KOPT-K1 (cell line): ENCODE data around the gene PEX6.

Experiments used
- H3K27ac ChIP-seq: fragments of 200-600 bp; sonication (generic); 2 replicates; pipeline ENCODE4 v1.5.1; 2016; ENCODE audit warnings: antibody characterized with exemption, mild to moderate bottlenecking, low read depth, low read length; ENCODE audit not compliant: poor library complexity, severe bottlenecking
- H3K36me3 ChIP-seq: fragments of 200-600 bp; sonication (generic); 2 replicates; pipeline ENCODE4 v1.5.1; 2017; ENCODE audit warnings: antibody characterized with exemption, mild to moderate bottlenecking, low read length, moderate library complexity; ENCODE audit not compliant: insufficient read depth
- H3K9me3 ChIP-seq: fragments of 200-600 bp; sonication (generic); 2 replicates; pipeline ENCODE4 v1.5.1; 2017; ENCODE audit warnings: antibody characterized with exemption, low read length, mild to moderate bottlenecking; ENCODE audit not compliant: insufficient read depth, poor library complexity, severe bottlenecking

The PEX6 gene

GRCh38 chr6:42978839-42979522 lies at the start of gene PEX6:
Gene PEX6 (minus strand): TSS chr6:42979181. CDS start chr6:42979150, 31 bp downstream.
- Histone ChIP-seq H3K9me3 (no peaks in the 10 kb centered on the region), H3K36me3 (peaks cover 14% of the 10 kb centered on the region), H3K27ac (peak within 1 kb of the TSS; percentile 90)

- Histone ChIP-seq H3K9me3 (no peaks in the 10 kb centered on the region), H3K27ac (no peak overlapping the region), H3K36me3 (peaks cover 83% of the 10 kb centered on the region)
Observed at GRCh38 chr6:43026365-43026764, 47.4 kb upstream of the PEX6 start.

GRCh38 chr6:43024436-43024835 lies 45.5 kb upstream of the PEX6 start:
- no peak overlapping the region for H3K27ac ChIP-seq
- H3K36me3 ChIP-seq, result peaks cover 80% of the 10 kb centered on the region
- H3K9me3 ChIP-seq, result no peaks in the 10 kb centered on the region

- Histone ChIP-seq H3K9me3 (no peaks in the 10 kb centered on the region), H3K36me3 (peaks cover 77% of the 10 kb centered on the region), H3K27ac (peak within 1 kb of the TSS; percentile 84)
Observed at GRCh38 chr6:43021270-43022047, 42.5 kb upstream of the PEX6 start, which contains the start of gene RRP36. Gene RRP36 (plus strand): TSS chr6:43021623. CDS start chr6:43021655, 32 bp downstream.

- Histone ChIP-seq H3K9me3 (no peaks in the 10 kb centered on the region), H3K27ac (peak overlapping the region; percentile 84), H3K36me3 (peaks cover 75% of the 10 kb centered on the region)
Observed at GRCh38 chr6:43020847-43021246, 41.9 kb upstream of the PEX6 start.

GRCh38 chr6:43020052-43020705 lies 41.2 kb upstream of the PEX6 start:
- Histone ChIP-seq H3K36me3 (peaks cover 68% of the 10 kb centered on the region), H3K9me3 (no peaks in the 10 kb centered on the region), H3K27ac (no peak overlapping the region)

- H3K27ac ChIP-seq, result no peak overlapping the region
- H3K36me3 ChIP-seq, result peaks cover 58% of the 10 kb centered on the region
- H3K9me3 ChIP-seq, result no peaks in the 10 kb centered on the region
Observed at GRCh38 chr6:43019152-43019551, 40.2 kb upstream of the PEX6 start.

GRCh38 chr6:43016943-43017334 lies 38.0 kb upstream of the PEX6 start:
- Histone ChIP-seq H3K27ac (no peak overlapping the region), H3K36me3 (peaks cover 53% of the 10 kb centered on the region), H3K9me3 (no peaks in the 10 kb centered on the region)

- Histone ChIP-seq H3K27ac (no peak overlapping the region), H3K9me3 (no peaks in the 10 kb centered on the region), H3K36me3 (peaks cover 59% of the 10 kb centered on the region)
Observed at GRCh38 chr6:43016176-43016942, 37.4 kb upstream of the PEX6 start.

GRCh38 chr6:43014434-43014909 lies 35.5 kb upstream of the PEX6 start:
- Histone ChIP-seq H3K36me3 (peaks cover 65% of the 10 kb centered on the region), H3K27ac (peak overlapping the region; percentile 74), H3K9me3 (no peaks in the 10 kb centered on the region)

- Histone ChIP-seq H3K36me3 (peaks cover 66% of the 10 kb centered on the region), H3K27ac (peak within 1 kb of the TSS; percentile 76), H3K9me3 (no peaks in the 10 kb centered on the region)
Observed at GRCh38 chr6:43013843-43014433, 35.0 kb upstream of the PEX6 start, which contains the start of the genes KLHDC3 and MEA1. Gene KLHDC3 (plus strand): TSS chr6:43014249. CDS start chr6:43017193, 2,944 bp downstream. Gene MEA1 (minus strand): TSS chr6:43013946. CDS start chr6:43013813, 133 bp downstream.

- Histone ChIP-seq H3K9me3 (no peaks in the 10 kb centered on the region), H3K27ac (peak overlapping the region; percentile 76), H3K36me3 (peaks cover 66% of the 10 kb centered on the region)
Observed at GRCh38 chr6:43013097-43013842, 34.3 kb upstream of the PEX6 start.

GRCh38 chr6:43012364-43012763 lies 33.4 kb upstream of the PEX6 start:
- Histone ChIP-seq H3K27ac (peak overlapping the region; percentile 76), H3K36me3 (peaks cover 66% of the 10 kb centered on the region), H3K9me3 (no peaks in the 10 kb centered on the region)
